Measurements from ENCODE around the gene ARHGAP25.
A peak's percentile ranks its signal among the peaks of the same experiment; 100 is the strongest.

ARHGAP25 gene

GRCh38 chr2:68767031-68767961 is 32.7 kb downstream of the ARHGAP25 start:
- peak; percentile 31 for DNase-seq (ENCODE audit: low read depth)

- DNase-seq (ENCODE audit: low read depth): no peak
Observed at GRCh38 chr2:68767996-68768395, 33.4 kb downstream of the ARHGAP25 start.

GRCh38 chr2:68768461-68768860 is 33.9 kb downstream of the ARHGAP25 start:
- DNase-seq (ENCODE audit: low read depth): no peak

GRCh38 chr2:68768951-68769350 is 34.3 kb downstream of the ARHGAP25 start:
- DNase-seq (ENCODE audit: low read depth): no peak

- DNase-seq (ENCODE audit: low read depth): peak; percentile 20
Observed at GRCh38 chr2:68769586-68770270, 35.1 kb downstream of the ARHGAP25 start.

- DNase-seq (ENCODE audit: low read depth): no peak
Observed at GRCh38 chr2:68770271-68771111, 35.9 kb downstream of the ARHGAP25 start.

- no peak for DNase-seq (ENCODE audit: low read depth)
Observed at GRCh38 chr2:68771211-68771751, 36.7 kb downstream of the ARHGAP25 start.

GRCh38 chr2:68772109-68772508 is 37.5 kb downstream of the ARHGAP25 start:
- DNase-seq (ENCODE audit: low read depth): no peak

- peak; percentile 16 for DNase-seq (ENCODE audit: low read depth)
Observed at GRCh38 chr2:68774569-68775271, 40.1 kb downstream of the ARHGAP25 start.

- DNase-seq (ENCODE audit: low read depth): no peak
Observed at GRCh38 chr2:68775272-68775842, 40.7 kb downstream of the ARHGAP25 start.

- DNase-seq (ENCODE audit: low read depth): no peak
Observed at GRCh38 chr2:68776124-68776523, 41.5 kb downstream of the ARHGAP25 start.

GRCh38 chr2:68779595-68779994 is 45.0 kb downstream of the ARHGAP25 start:
- no peak for DNase-seq (ENCODE audit: low read depth)

- no peak for DNase-seq (ENCODE audit: low read depth)
Observed at GRCh38 chr2:68784188-68784587, 49.6 kb downstream of the ARHGAP25 start.

- no peak for DNase-seq (ENCODE audit: low read depth)
Observed at GRCh38 chr2:68784915-68785314, 50.3 kb downstream of the ARHGAP25 start.

GRCh38 chr2:68787356-68787755 is 52.7 kb downstream of the ARHGAP25 start:
- no peak for DNase-seq (ENCODE audit: low read depth)

- DNase-seq (ENCODE audit: low read depth): no peak
Observed at GRCh38 chr2:68789603-68790002, 55.0 kb downstream of the ARHGAP25 start.

GRCh38 chr2:68790600-68790999 is 56.0 kb downstream of the ARHGAP25 start:
- DNase-seq (ENCODE audit: low read depth): no peak

- DNase-seq (ENCODE audit: low read depth): no peak
Observed at GRCh38 chr2:68791914-68792313, 57.3 kb downstream of the ARHGAP25 start.

GRCh38 chr2:68792751-68793150 is 58.1 kb downstream of the ARHGAP25 start:
- no peak for DNase-seq (ENCODE audit: low read depth)

GRCh38 chr2:68796295-68796905 is 61.8 kb downstream of the ARHGAP25 start:
- no peak for DNase-seq (ENCODE audit: low read depth)

Data from T follicular helper cell (primary cell).